Astrocyte (in vitro differentiated cells and primary cell): ENCODE data around the gene TAS2R40.

Source experiments
- EZH2 ChIP-seq: IDR thresholded peaks from 2 replicates; pipeline ENCODE4 v1.6.1; 2012; ENCODE audit warnings: mild to moderate bottlenecking, low read length, inconsistent platforms; ENCODE audit not compliant: insufficient read depth
- TF ChIP-seq, protein P1 (sequence below): IDR thresholded peaks from 2 replicates; pipeline ENCODE4 v1.5.1; 2011; ENCODE audit warnings: low read depth, mild to moderate bottlenecking, inconsistent platforms, low read length, moderate library complexity; ENCODE audit not compliant: insufficient read depth

GRCh38 chr7:143250199-143250598 is 28.4 kb downstream of the TAS2R40 start:
- TF ChIP-seq, protein P1, sequence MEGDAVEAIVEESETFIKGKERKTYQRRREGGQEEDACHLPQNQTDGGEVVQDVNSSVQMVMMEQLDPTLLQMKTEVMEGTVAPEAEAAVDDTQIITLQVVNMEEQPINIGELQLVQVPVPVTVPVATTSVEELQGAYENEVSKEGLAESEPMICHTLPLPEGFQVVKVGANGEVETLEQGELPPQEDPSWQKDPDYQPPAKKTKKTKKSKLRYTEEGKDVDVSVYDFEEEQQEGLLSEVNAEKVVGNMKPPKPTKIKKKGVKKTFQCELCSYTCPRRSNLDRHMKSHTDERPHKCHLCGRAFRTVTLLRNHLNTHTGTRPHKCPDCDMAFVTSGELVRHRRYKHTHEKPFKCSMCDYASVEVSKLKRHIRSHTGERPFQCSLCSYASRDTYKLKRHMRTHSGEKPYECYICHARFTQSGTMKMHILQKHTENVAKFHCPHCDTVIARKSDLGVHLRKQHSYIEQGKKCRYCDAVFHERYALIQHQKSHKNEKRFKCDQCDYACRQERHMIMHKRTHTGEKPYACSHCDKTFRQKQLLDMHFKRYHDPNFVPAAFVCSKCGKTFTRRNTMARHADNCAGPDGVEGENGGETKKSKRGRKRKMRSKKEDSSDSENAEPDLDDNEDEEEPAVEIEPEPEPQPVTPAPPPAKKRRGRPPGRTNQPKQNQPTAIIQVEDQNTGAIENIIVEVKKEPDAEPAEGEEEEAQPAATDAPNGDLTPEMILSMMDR, result no peak
- TF ChIP-seq EZH2, result no peak
